Trophoblast cell (in vitro differentiated cells and primary cell): Measurements from ENCODE around the gene CATSPER1.

Experiments
- DNase-seq, 2 donors: peaks; one replicate each; pipeline ENCODE4 v3.0.0-alpha.2; 2016
- H2AFZ ChIP-seq: 2 replicates; pipeline ENCODE4 v1.6.1; 2013; ENCODE audit warnings: low read length, moderate library complexity, mild to moderate bottlenecking; ENCODE audit not compliant: insufficient read depth, poor library complexity
- H2AK5ac ChIP-seq: 2 replicates; pipeline ENCODE4 v1.6.1; 2013; ENCODE audit warnings: mild to moderate bottlenecking, low read length
- H2BK120ac ChIP-seq: 2 replicates; pipeline ENCODE4 v1.6.1; 2013; ENCODE audit warnings: low read length, mild to moderate bottlenecking, moderate library complexity; ENCODE audit not compliant: insufficient read depth, poor library complexity
- H2BK12ac ChIP-seq: 2 replicates; pipeline ENCODE4 v1.6.1; 2013; ENCODE audit warnings: mild to moderate bottlenecking, low read length, moderate library complexity
- H2BK5ac ChIP-seq: 2 replicates; pipeline ENCODE4 v1.6.1; 2013; ENCODE audit warnings: low read length, low read depth, moderate library complexity, mild to moderate bottlenecking; ENCODE audit not compliant: poor library complexity
- H3K14ac ChIP-seq: 2 replicates; pipeline ENCODE4 v1.6.1; 2013; ENCODE audit warnings: mild to moderate bottlenecking, low read length
- H3K18ac ChIP-seq: 2 replicates; pipeline ENCODE4 v1.6.1; 2013; ENCODE audit warnings: mild to moderate bottlenecking, low read length
- H3K23ac ChIP-seq: 2 replicates; pipeline ENCODE4 v1.6.1; 2013; ENCODE audit warnings: low read length
- H3K27ac ChIP-seq: 2 replicates; pipeline ENCODE4 v1.5.1; 2013; ENCODE audit warnings: low read depth, mild to moderate bottlenecking, inconsistent platforms, low read length, moderate library complexity
- H3K27me3 ChIP-seq: 2 replicates; pipeline ENCODE4 v1.6.1; 2013; ENCODE audit warnings: inconsistent platforms, mild to moderate bottlenecking, low read length, moderate library complexity; ENCODE audit not compliant: insufficient read depth
- H3K36me3 ChIP-seq, 2 experiments: 1 replicate in 1 of 2; 2 replicates in 1 of 2; pipeline ENCODE4 v1.6.1; 2013; ENCODE audit warnings: low read length in 2 of 2, mild to moderate bottlenecking in 2 of 2, moderate library complexity in 1 of 2; ENCODE audit not compliant: insufficient read depth in 2 of 2, control insufficient read depth in 1 of 2
- H3K4ac ChIP-seq: 2 replicates; pipeline ENCODE4 v1.6.1; 2013; ENCODE audit warnings: low read depth, mild to moderate bottlenecking, low read length, moderate library complexity
- H3K4me1 ChIP-seq, 2 experiments: 1 replicate in 1 of 2; 2 replicates in 1 of 2; pipeline ENCODE4 v1.6.1; 2013; ENCODE audit warnings: low read length in 2 of 2, mild to moderate bottlenecking in 2 of 2, moderate library complexity in 1 of 2; ENCODE audit not compliant: insufficient read depth in 2 of 2, control insufficient read depth in 1 of 2
- H3K4me2 ChIP-seq: 2 replicates; pipeline ENCODE4 v1.6.1; 2013; ENCODE audit warnings: inconsistent platforms, mild to moderate bottlenecking, low read length, moderate library complexity
- H3K4me3 ChIP-seq: 2 replicates; pipeline ENCODE4 v1.5.1; 2013; ENCODE audit warnings: mild to moderate bottlenecking, low read depth, low read length, inconsistent platforms
- H3K79me1 ChIP-seq: one replicate; pipeline ENCODE4 v1.6.1; 2013; ENCODE audit warnings: low read length
- H3K79me2 ChIP-seq: 2 replicates; pipeline ENCODE4 v1.6.1; 2013; ENCODE audit warnings: low read length, mild to moderate bottlenecking; ENCODE audit not compliant: control insufficient read depth, insufficient read depth, poor library complexity
- H3K9ac ChIP-seq: 2 replicates; pipeline ENCODE4 v1.6.1; 2013; ENCODE audit warnings: mild to moderate bottlenecking, low read length
- H3K9me3 ChIP-seq: 2 replicates; pipeline ENCODE4 v1.6.1; 2013; ENCODE audit warnings: low read depth, mild to moderate bottlenecking, control low read depth, inconsistent platforms, low read length; ENCODE audit not compliant: insufficient read depth
- H4K12ac ChIP-seq: 2 replicates; pipeline ENCODE4 v1.6.1; 2013; ENCODE audit warnings: low read depth, mild to moderate bottlenecking, low read length, moderate library complexity
- H4K8ac ChIP-seq: 2 replicates; pipeline ENCODE4 v1.6.1; 2013; ENCODE audit warnings: low read depth, mild to moderate bottlenecking, low read length, moderate library complexity
- H4K91ac ChIP-seq: one replicate; pipeline ENCODE4 v1.6.1; 2013; ENCODE audit warnings: low read depth, mild to moderate bottlenecking, low read length, moderate library complexity
- WGBS: extraction: QIAGEN DNeasy Blood & Tissue Kit; methylation state at CpG from one replicate; pipeline ENCODE4 v1.1.7; 2013; ENCODE audit warnings: missing lambda C conversion rate; ENCODE audit not compliant: insufficient read length, insufficient coverage; ENCODE audit errors: extremely low coverage; 5-methylcytosine and 5-hydroxymethylcytosine counted together

CATSPER1 gene

GRCh38 chr11:66003291-66003690 is 23.0 kb downstream of the CATSPER1 start:
- Histone ChIP-seq H3K4me3 (no peak overlapping the region), H3K9me3 (no peaks in the 10 kb centered on the region), H3K14ac (no peak overlapping the region), H3K4me1 (peaks cover 9 to 16% of the 10 kb centered on the region in 2 experiments), H2BK5ac (no peak overlapping the region), H2AFZ (no peak overlapping the region), H3K79me1 (peaks cover 10% of the 10 kb centered on the region), H3K18ac (no peak overlapping the region), H3K23ac (no peak overlapping the region), H2AK5ac (no peak overlapping the region), H3K9ac (peak overlapping the region; percentile 61), H3K27me3 (no peaks in the 10 kb centered on the region), H3K4ac (peak overlapping the region; percentile 71), H3K79me2 (peaks cover 9% of the 10 kb centered on the region), H3K27ac (no peak overlapping the region), H2BK120ac (no peak overlapping the region), H3K36me3 (peaks cover 25 to 29% of the 10 kb centered on the region in 2 experiments), H4K12ac (no peak overlapping the region), H3K4me2 (peak overlapping the region; percentile 94), H4K91ac (peak overlapping the region; percentile 87), H4K8ac (no peak overlapping the region), H2BK12ac (no peak overlapping the region)
- no peak for DNase-seq
- no CpG with 5 or more reads among the region's 6 CpGs for WGBS

GRCh38 chr11:66002648-66003225 is 23.5 kb downstream of the CATSPER1 start:
- peak overlapping the region; percentile 92 for H4K12ac ChIP-seq
- H3K9me3 ChIP-seq: no peaks in the 10 kb centered on the region
- H3K27ac ChIP-seq: peak overlapping the region; percentile 87
- H3K36me3 ChIP-seq: peaks cover 29 to 34% of the 10 kb centered on the region in 2 experiments
- WGBS: no CpG with 5 or more reads among the region's 40 CpGs
- H2BK120ac ChIP-seq: peak overlapping the region; percentile 68
- peak overlapping the region; percentile 85 for H3K4me3 ChIP-seq
- H2BK5ac ChIP-seq: peak overlapping the region; percentile 78
- peak overlapping the region; percentile 94 for H3K4me2 ChIP-seq
- H4K91ac ChIP-seq: peak overlapping the region; percentile 87
- peak overlapping the region; percentile 95 for H3K14ac ChIP-seq
- no peak overlapping the region for H3K23ac ChIP-seq
- peaks cover 9% of the 10 kb centered on the region for H3K79me2 ChIP-seq
- DNase-seq: peak; percentile 39 to 59
- peaks cover 7 to 16% of the 10 kb centered on the region in 2 experiments for H3K4me1 ChIP-seq
- peak overlapping the region; percentile 91 for H3K18ac ChIP-seq
- H2AK5ac ChIP-seq: peak overlapping the region; percentile 60
- peak overlapping the region; percentile 94 for H2AFZ ChIP-seq
- H4K8ac ChIP-seq: peak overlapping the region; percentile 92
- H3K9ac ChIP-seq: peak overlapping the region; percentile 86
- peaks cover 10% of the 10 kb centered on the region for H3K79me1 ChIP-seq
- H3K4ac ChIP-seq: peak overlapping the region; percentile 75
- no peak overlapping the region for H2BK12ac ChIP-seq
- H3K27me3 ChIP-seq: no peaks in the 10 kb centered on the region

- Histone ChIP-seq H3K14ac (peak within 1 kb of the TSS; percentile 95), H2BK12ac (no peak within 1 kb of the TSS), H3K79me2 (peaks cover 9% of the 10 kb centered on the region), H3K23ac (no peak within 1 kb of the TSS), H3K79me1 (peaks cover 10% of the 10 kb centered on the region), H3K4me3 (peak within 1 kb of the TSS; percentile 85), H2BK120ac (peak within 1 kb of the TSS; percentile 94), H2BK5ac (peak within 1 kb of the TSS; percentile 78), H4K91ac (peak within 1 kb of the TSS; percentile 87), H3K9ac (peak within 1 kb of the TSS; percentile 86), H2AK5ac (peak within 1 kb of the TSS; percentile 60), H3K18ac (peak within 1 kb of the TSS; percentile 91), H3K4me2 (peak within 1 kb of the TSS; percentile 94), H4K12ac (peak within 1 kb of the TSS; percentile 92), H3K9me3 (no peaks in the 10 kb centered on the region), H3K36me3 (peaks cover 32 to 40% of the 10 kb centered on the region in 2 experiments), H2AFZ (peak within 1 kb of the TSS; percentile 94), H3K27ac (peak within 1 kb of the TSS; percentile 87), H3K4me1 (peaks cover 7 to 13% of the 10 kb centered on the region in 2 experiments), H3K4ac (peak within 1 kb of the TSS; percentile 75), H4K8ac (peak within 1 kb of the TSS; percentile 92), H3K27me3 (no peaks in the 10 kb centered on the region)
- WGBS: no CpG with 5 or more reads among the region's 55 CpGs
- DNase-seq: peak; percentile 94 to 98
Measured at GRCh38 chr11:66001942-66002647, 24.2 kb downstream of the CATSPER1 start, which contains the start of the genes BANF1 and EIF1AD. Gene BANF1 (plus strand): TSS chr11:66002503. CDS start chr11:66003251, 748 bp downstream. Gene EIF1AD (minus strand): TSS chr11:66002157. CDS start chr11:66000389, 1,768 bp downstream.

GRCh38 chr11:65997286-65997685 is 29.0 kb downstream of the CATSPER1 start:
- Histone ChIP-seq H3K9ac (no peak overlapping the region), H3K4me3 (no peak overlapping the region), H3K4me1 (no peaks in the 10 kb centered on the region), H3K18ac (no peak overlapping the region), H3K36me3 (peaks cover 24 to 31% of the 10 kb centered on the region in 2 experiments), H3K27me3 (no peaks in the 10 kb centered on the region), H3K14ac (no peak overlapping the region), H3K4ac (no peak overlapping the region), H4K12ac (no peak overlapping the region), H2BK12ac (no peak overlapping the region), H3K4me2 (no peak overlapping the region), H3K79me2 (peaks cover 5% of the 10 kb centered on the region), H2BK120ac (no peak overlapping the region), H3K27ac (no peak overlapping the region), H2AK5ac (no peak overlapping the region), H2AFZ (no peak overlapping the region), H3K9me3 (no peaks in the 10 kb centered on the region), H4K91ac (no peak overlapping the region), H3K23ac (no peak overlapping the region), H2BK5ac (no peak overlapping the region), H3K79me1 (peaks cover 5% of the 10 kb centered on the region), H4K8ac (no peak overlapping the region)
- peak in 1 of 2 donors; percentile 11 for DNase-seq
- WGBS: no CpG with 5 or more reads among the region's 2 CpGs
